ENCODE measurements around the gene NPIPA2.
"Not testable (repeated sequence)": the region's sequence is repeated elsewhere in the genome, so short reads cannot be mapped to it uniquely, and the experiment has no call there.

Gene NPIPA2

DNA sequence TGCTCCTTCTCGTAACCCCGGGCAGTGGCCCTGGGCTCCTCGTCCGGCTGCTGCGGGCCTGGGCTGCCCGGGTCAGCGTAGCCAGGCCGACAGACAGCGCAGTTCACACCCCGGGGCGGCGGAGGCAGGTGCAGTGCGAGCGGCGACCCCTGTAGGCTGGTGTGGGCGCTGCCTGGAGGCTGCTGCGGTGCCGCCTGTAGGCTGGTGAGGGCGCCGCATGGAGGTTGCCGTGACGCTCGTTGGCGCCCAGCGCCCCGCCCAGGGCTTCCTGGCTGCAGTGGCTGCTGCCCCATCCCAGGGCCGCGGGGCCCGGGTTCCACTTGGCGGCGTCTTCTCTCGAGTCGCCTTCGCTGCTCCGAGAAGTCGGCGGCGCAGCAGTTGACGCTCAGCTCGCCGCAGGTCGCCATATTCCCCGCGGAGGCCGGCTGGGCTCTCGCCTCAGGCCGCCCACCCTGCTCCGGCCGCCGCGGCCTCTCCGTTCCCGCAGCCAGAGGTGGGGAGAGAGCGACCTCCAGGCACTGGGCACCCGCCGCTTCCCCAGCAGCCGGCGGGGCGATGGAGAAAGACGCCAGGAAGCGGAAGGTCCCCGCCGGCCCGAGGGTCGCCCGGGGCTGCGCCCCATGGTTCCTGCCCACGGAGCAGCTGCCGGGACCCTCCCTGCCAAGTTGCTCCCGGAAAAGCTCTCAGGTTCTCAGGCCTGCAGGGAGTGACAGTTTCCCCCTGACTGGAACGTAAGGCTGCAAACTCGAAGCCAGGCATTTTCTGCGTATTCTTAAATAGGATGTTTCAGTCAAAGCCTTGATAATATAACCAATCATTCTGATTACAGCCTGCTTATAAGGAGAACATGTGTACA lies at the start of gene NPIPA2:
Gene NPIPA2, plus strand, starts transcription at position 261 of the 856 bp plus-strand sequence. CDS start 5,533 bp downstream, outside the sequence.
- DNase-seq (ENCODE audit: low spot score), result not testable (repeated sequence)

GRCh38 chr16:14694129-14694528 lies 48.2 kb upstream of the NPIPA2 start, which contains the start of gene PLA2G10:
PLA2G10 (minus strand) TSS chr16:14694308; CDS start chr16:14694229, 79 bp downstream.
- DNase-seq (ENCODE audit: low spot score), result not testable (repeated sequence)

DNA sequence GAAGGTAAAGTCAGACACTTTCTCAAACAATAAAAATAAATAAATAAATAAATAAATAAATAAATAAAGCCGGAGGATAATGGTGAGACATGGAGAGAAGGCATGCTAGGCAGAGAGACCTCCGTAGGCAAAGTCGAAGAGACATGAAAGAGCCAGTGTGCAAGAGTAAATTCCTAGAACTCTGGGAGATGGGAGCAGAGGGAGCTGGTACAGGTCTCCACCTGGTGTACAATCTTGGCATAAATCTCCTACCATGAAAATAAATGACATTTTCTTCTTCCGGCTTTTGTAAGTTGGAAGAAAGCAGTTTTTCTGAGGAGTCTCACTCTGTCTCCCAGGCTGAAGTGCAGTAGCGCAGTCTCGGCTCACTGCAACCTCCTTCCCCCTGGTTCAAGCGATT lies 40.5 kb upstream of the NPIPA2 start:
- DNase-seq (ENCODE audit: low spot score), result not testable (repeated sequence)

DNA sequence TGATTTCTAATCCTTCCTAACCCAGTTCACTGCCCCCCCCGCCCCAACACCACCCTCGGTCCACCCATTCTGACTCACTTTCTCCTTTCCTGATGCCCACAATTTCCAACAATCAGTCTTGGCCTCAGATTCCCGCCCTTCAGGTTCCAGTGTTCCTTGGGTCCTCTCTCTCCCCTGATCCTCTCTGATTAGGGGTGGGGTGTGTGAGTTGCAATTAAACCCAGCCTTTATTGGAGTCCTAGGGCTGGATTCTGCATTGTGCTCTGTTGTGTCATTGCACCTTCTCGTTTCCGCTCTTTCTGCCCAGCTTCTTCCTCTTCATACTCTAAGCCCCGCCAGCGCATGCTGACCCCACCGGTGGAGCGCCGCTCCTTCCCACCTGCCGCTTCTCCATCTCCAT lies 39.7 kb upstream of the NPIPA2 start:
- not testable (repeated sequence) for DNase-seq (ENCODE audit: low spot score)

DNA sequence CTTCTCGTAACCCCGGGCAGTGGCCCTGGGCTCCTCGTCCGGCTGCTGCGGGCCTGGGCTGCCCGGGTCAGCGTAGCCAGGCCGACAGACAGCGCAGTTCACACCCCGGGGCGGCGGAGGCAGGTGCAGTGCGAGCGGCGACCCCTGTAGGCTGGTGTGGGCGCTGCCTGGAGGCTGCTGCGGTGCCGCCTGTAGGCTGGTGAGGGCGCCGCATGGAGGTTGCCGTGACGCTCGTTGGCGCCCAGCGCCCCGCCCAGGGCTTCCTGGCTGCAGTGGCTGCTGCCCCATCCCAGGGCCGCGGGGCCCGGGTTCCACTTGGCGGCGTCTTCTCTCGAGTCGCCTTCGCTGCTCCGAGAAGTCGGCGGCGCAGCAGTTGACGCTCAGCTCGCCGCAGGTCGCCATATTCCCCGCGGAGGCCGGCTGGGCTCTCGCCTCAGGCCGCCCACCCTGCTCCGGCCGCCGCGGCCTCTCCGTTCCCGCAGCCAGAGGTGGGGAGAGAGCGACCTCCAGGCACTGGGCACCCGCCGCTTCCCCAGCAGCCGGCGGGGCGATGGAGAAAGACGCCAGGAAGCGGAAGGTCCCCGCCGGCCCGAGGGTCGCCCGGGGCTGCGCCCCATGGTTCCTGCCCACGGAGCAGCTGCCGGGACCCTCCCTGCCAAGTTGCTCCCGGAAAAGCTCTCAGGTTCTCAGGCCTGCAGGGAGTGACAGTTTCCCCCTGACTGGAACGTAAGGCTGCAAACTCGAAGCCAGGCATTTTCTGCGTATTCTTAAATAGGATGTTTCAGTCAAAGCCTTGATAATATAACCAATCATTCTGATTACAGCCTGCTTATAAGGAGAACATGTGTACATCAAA lies 38.9 kb upstream of the NPIPA2 start, which contains the start of gene NPIPA3:
Gene NPIPA3, plus strand, starts transcription at position 256 of the 856 bp plus-strand sequence. CDS start 5,533 bp downstream, outside the sequence.
- not testable (repeated sequence) for DNase-seq (ENCODE audit: low spot score)

GRCh38 chr16:14733233-14733632 lies 9.1 kb upstream of the NPIPA2 start:
- DNase-seq (ENCODE audit: low spot score), result not testable (repeated sequence)

DNA sequence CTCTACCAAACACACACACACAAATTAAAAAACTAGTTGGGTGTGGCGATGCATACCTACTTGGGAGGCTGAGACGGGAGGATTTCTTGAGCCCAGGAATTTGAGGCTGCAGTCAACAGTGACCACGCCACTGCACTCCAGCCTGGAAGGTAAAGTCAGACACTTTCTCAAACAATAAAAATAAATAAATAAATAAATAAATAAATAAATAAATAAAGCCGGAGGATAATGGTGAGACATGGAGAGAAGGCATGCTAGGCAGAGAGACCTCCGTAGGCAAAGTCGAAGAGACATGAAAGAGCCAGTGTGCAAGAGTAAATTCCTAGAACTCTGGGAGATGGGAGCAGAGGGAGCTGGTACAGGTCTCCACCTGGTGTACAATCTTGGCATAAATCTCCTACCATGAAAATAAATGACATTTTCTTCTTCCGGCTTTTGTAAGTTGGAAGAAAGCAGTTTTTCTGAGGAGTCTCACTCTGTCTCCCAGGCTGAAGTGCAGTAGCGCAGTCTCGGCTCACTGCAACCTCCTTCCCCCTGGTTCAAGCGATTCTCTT lies 1.4 kb upstream of the NPIPA2 start:
- DNase-seq (ENCODE audit: low spot score), result not testable (repeated sequence)

GRCh38 chr16:14741794-14742193 lies 539 bp upstream of the NPIPA2 start:
- DNase-seq (ENCODE audit: low spot score), result not testable (repeated sequence)

- DNase-seq (ENCODE audit: low spot score), result not testable (repeated sequence)
These were observed 31.3 kb downstream of the NPIPA2 start for GRCh38 chr16:14773654-14774053.

- DNase-seq (ENCODE audit: low spot score), result not testable (repeated sequence)
These were observed 33.3 kb downstream of the NPIPA2 start for GRCh38 chr16:14775624-14776023.

- not testable (repeated sequence) for DNase-seq (ENCODE audit: low spot score)
These were observed 34.4 kb downstream of the NPIPA2 start for GRCh38 chr16:14776763-14777162.

- not testable (repeated sequence) for DNase-seq (ENCODE audit: low spot score)
These were observed 37.1 kb downstream of the NPIPA2 start for GRCh38 chr16:14779368-14779877.

- DNase-seq (ENCODE audit: low spot score), result not testable (repeated sequence)
These were observed 43.8 kb downstream of the NPIPA2 start for GRCh38 chr16:14786180-14786579.

GRCh38 chr16:14789577-14789976 lies 47.2 kb downstream of the NPIPA2 start:
- DNase-seq (ENCODE audit: low spot score), result not testable (repeated sequence)

- not testable (repeated sequence) for DNase-seq (ENCODE audit: low spot score)
These were observed 48.1 kb downstream of the NPIPA2 start for GRCh38 chr16:14790320-14790956.

- not testable (repeated sequence) for DNase-seq (ENCODE audit: low spot score)
These were observed 50.6 kb downstream of the NPIPA2 start for GRCh38 chr16:14792914-14793313.

DNA sequence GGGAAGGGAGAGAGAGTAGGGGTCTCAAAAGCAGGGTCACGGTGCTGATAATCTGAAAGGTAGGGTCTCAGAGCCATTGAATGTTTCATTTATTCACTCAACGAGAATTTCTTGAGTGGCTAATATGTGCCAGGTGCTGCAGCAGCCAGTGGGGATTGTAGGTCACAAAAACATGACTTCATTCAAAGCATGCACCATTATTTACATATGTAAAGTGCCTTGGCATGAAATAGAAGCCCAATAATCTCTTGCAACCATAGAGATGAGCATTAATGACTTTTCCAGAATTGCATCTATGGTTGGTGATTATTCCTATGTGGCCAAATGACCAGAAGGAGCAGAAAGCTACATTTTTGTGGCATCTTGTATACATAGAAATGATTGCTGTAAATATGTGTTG lies 55.2 kb downstream of the NPIPA2 start:
- DNase-seq (ENCODE audit: low spot score), result not testable (repeated sequence)

DNA sequence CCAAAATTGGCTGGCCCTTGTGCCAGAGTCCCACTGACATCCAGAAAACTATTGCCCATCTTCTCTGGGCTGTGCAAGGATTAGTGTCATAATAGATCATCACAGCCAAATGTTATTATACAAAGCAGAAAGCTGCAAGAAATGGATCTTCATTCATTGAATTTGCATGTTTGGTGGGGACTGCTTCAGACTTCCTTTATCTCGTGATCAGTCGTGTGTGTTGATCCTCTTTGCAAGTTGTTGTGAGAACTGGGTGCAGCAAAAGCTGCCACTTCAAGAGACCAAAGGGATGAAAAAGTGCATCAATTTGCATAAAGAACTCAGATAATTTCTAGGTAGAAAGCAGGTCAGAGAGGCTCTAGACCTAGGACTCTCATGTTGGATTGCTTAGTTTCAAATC lies 61.2 kb downstream of the NPIPA2 start:
- not testable (repeated sequence) for DNase-seq (ENCODE audit: low spot score)

DNA sequence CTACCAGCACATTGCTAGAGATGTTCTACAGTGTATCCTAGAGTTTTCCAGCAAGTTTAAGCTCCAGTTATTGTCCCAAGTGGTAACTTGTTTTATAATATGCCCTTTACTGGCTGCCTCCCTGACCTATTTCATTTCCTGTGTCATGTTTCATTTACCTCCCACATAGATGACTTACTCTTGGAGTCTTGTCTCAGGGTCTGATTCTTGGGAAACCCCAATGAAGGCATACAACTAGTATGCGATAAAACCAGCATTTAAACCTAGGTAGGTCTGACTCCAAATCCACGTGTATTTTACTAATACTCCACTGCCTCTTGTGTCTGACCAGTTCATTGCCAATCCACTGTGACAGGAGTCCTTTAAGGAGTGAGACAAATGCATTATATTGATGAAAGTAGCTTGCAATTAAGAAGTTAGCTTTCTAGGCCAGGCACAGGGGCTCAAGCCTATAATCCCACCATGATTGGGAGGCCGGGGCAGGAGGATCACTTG lies 64.9 kb downstream of the NPIPA2 start:
- DNase-seq (ENCODE audit: low spot score), result not testable (repeated sequence)

DNA sequence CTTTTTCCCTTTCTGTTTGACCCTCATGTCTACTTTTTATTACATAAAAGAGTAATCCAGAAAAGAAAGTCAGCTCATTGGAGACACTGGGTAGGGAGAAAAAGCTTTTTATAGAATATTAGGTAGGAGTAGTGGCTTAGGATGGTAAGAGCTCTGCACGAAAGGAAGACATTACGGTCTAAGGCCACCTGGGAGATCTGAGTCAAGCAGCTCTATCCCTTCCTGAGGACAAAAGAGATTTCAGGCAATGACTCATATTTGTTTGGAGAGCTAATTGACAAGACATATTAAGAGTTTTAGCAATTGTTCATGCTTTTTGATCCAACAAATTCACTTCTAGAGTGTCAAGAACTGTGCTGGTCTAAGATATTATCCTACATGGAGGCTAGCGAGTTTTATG lies 71.6 kb downstream of the NPIPA2 start:
- not testable (repeated sequence) for DNase-seq (ENCODE audit: low spot score)

Measured in CD4-positive, alpha-beta T cell treated with Interleukin-6 at 100 ng/mL for 8 hours (primary cell).